NCI-H187 treated with DMSO at 0.1 percent for 48 hours (cell line): ENCODE data around the gene KCND2.
"Not testable (repeated sequence)": the region's sequence is repeated elsewhere in the genome, so short reads cannot be mapped to it uniquely, and the experiment has no call there.

ENCODE experiments used
- DNase-seq: peaks from one replicate; lab custom pipeline; 2025; lab: John Stamatoyannopoulos, UW

Gene KCND2

GRCh38 chr7:120743128-120743527 is 470.2 kb downstream of the KCND2 start:
- DNase-seq: no peak

GRCh38 chr7:120760050-120760449 is 487.1 kb downstream of the KCND2 start:
- DNase-seq: no peak

GRCh38 chr7:120760851-120761250 is 487.9 kb downstream of the KCND2 start:
- no peak for DNase-seq

GRCh38 chr7:120770206-120770605 is 497.2 kb downstream of the KCND2 start:
- no peak for DNase-seq

GRCh38 chr7:120774481-120774880 is 501.5 kb downstream of the KCND2 start:
- DNase-seq: no peak

GRCh38 chr7:120775755-120776154 is 502.8 kb downstream of the KCND2 start:
- no peak for DNase-seq

- not testable (repeated sequence) for DNase-seq
Observed at GRCh38 chr7:120779078-120779477, 506.1 kb downstream of the KCND2 start.

GRCh38 chr7:120780451-120780850 is 507.5 kb downstream of the KCND2 start:
- DNase-seq: not testable (repeated sequence)

- DNase-seq: no peak
Observed at GRCh38 chr7:120780938-120781337, 508.0 kb downstream of the KCND2 start.

GRCh38 chr7:120781924-120782323 is 508.9 kb downstream of the KCND2 start:
- not testable (repeated sequence) for DNase-seq

GRCh38 chr7:120783273-120783672 is 510.3 kb downstream of the KCND2 start:
- DNase-seq: no peak

GRCh38 chr7:120783721-120784120 is 510.7 kb downstream of the KCND2 start:
- DNase-seq: no peak

GRCh38 chr7:120785095-120785494 is 512.1 kb downstream of the KCND2 start:
- no peak for DNase-seq

GRCh38 chr7:120792091-120792860 is 519.3 kb downstream of the KCND2 start:
- DNase-seq: peak; percentile 16

GRCh38 chr7:120792861-120793130 is 519.8 kb downstream of the KCND2 start:
- no peak for DNase-seq

- DNase-seq: no peak
Observed at GRCh38 chr7:120793213-120793936, 520.4 kb downstream of the KCND2 start.

GRCh38 chr7:120794106-120794729 is 521.2 kb downstream of the KCND2 start:
- no peak for DNase-seq

GRCh38 chr7:120797026-120797645 is 524.2 kb downstream of the KCND2 start:
- no peak for DNase-seq

- no peak for DNase-seq
Observed at GRCh38 chr7:120799147-120799546, 526.2 kb downstream of the KCND2 start.
